Smooth muscle cell (in vitro differentiated cells): ENCODE results near the gene RAB30. TPM values are rescaled to one million over a fixed set of nuclear protein-coding genes. Genes with fewer than 3 reads are reported as not detected.

ENCODE experiments used
- DNase-seq: peaks from one replicate; lab custom pipeline; 2025; ENCODE audit not compliant: unreplicated experiment; lab: John Stamatoyannopoulos, UW
- H2AFZ ChIP-seq: fragments of 200-600 bp; sonication (generic); 2 replicates; pipeline ENCODE4 v1.6.0; 2016; ENCODE audit warnings: antibody characterized with exemption, low read depth, mild to moderate bottlenecking
- H3F3A ChIP-seq: fragments of 200-600 bp; sonication (generic); 2 replicates; pipeline ENCODE4 v1.6.0; 2017; ENCODE audit warnings: antibody characterized with exemption, low read depth
- H3K27ac ChIP-seq: fragments of 200-600 bp; sonication (generic); 2 replicates; pipeline ENCODE4 v1.5.1; 2016; ENCODE audit warnings: low read depth, mild to moderate bottlenecking
- H3K27me3 ChIP-seq: fragments of 200-600 bp; sonication (generic); 2 replicates; pipeline ENCODE4 v1.6.1; 2016; ENCODE audit warnings: low read depth, mild to moderate bottlenecking
- H3K36me3 ChIP-seq: fragments of 200-600 bp; sonication (generic); 2 replicates; pipeline ENCODE4 v1.5.1; 2016; ENCODE audit warnings: low read depth
- H3K4me1 ChIP-seq: fragments of 200-600 bp; sonication (generic); 2 replicates; pipeline ENCODE4 v1.5.1; 2016; ENCODE audit warnings: low read depth
- H3K4me2 ChIP-seq: fragments of 200-600 bp; sonication (generic); 2 replicates; pipeline ENCODE4 v1.6.0; 2016; ENCODE audit warnings: mild to moderate bottlenecking
- H3K4me3 ChIP-seq: fragments of 200-600 bp; sonication (generic); 2 replicates; pipeline ENCODE4 v1.5.1; 2016; ENCODE audit warnings: mild to moderate bottlenecking
- H3K79me2 ChIP-seq: fragments of 200-600 bp; sonication (generic); 2 replicates; pipeline ENCODE4 v1.6.0; 2016; ENCODE audit warnings: low read depth, mild to moderate bottlenecking
- H3K9ac ChIP-seq: fragments of 200-600 bp; sonication (generic); 2 replicates; pipeline ENCODE4 v1.6.0; 2016; ENCODE audit warnings: low read depth
- H3K9me3 ChIP-seq: fragments of 200-600 bp; sonication (generic); replicated peaks from 2 replicates; pipeline ENCODE4 v1.5.1; 2016; ENCODE audit warnings: low read depth
- H4K20me1 ChIP-seq: fragments of 200-600 bp; sonication (generic); 2 replicates; pipeline ENCODE4 v1.6.0; 2016; ENCODE audit warnings: low read depth
- CTCF ChIP-seq: fragments of 200-600 bp; sonication (generic); IDR thresholded peaks from 2 replicates; pipeline ENCODE4 v1.5.1; 2017; ENCODE audit warnings: borderline replicate concordance, mild to moderate bottlenecking, antibody characterized with exemption; ENCODE audit not compliant: insufficient read depth, poor library complexity, severe bottlenecking
- WGBS: methylation state at CpG from one replicate; pipeline ENCODE4 v1.1.7; 2016; ENCODE audit warnings: low lambda C conversion rate; 5-methylcytosine and 5-hydroxymethylcytosine counted together
- polyA plus RNA-seq: library from polyadenylated mRNA; unstranded; fragments of >200 nt; fragmentation: Nextera tagmentation; extraction: Ambion mirVana; gene quantifications from 2 replicates; pipeline ENCODE4 v1.2.1, GENCODE V29; 2016
- total RNA-seq: library from RNA; depleted of rRNA; stranded (reverse); fragments of >200 nt; gene quantifications from 2 replicates; pipeline ENCODE4 v1.2.3, GENCODE V29; 2014

The RAB30 gene
- total and polyA plus RNA-seq, 2 experiments from 2014 or later = 11.2 to 19.6 TPM

- Histone ChIP-seq H3K27me3 (no peaks in the 10 kb centered on the region), H2AFZ (no peak overlapping the region), H3K4me1 (no peaks in the 10 kb centered on the region), H3K27ac (no peak overlapping the region), H3F3A (no peaks in the 10 kb centered on the region), H3K4me2 (no peak overlapping the region), H3K9me3 (no peaks in the 10 kb centered on the region), H4K20me1 (no peaks in the 10 kb centered on the region), H3K79me2 (no peaks in the 10 kb centered on the region), H3K9ac (no peak overlapping the region), H3K36me3 (no peaks in the 10 kb centered on the region), H3K4me3 (no peak overlapping the region)
- WGBS = 95% methylated on average over 2 of the region's 2 CpGs
- no peak for TF ChIP-seq CTCF
- DNase-seq = no peak
Observed at GRCh38 chr11:82939456-82939855, 132.2 kb downstream of the RAB30 start.

GRCh38 chr11:82937554-82937953, 134.1 kb downstream of the RAB30 start:
- Histone ChIP-seq H3K36me3 (no peaks in the 10 kb centered on the region), H3F3A (no peaks in the 10 kb centered on the region), H3K4me1 (no peaks in the 10 kb centered on the region), H4K20me1 (no peaks in the 10 kb centered on the region), H3K4me3 (no peak overlapping the region), H3K9ac (no peak overlapping the region), H2AFZ (no peak overlapping the region), H3K27ac (no peak overlapping the region), H3K79me2 (no peaks in the 10 kb centered on the region), H3K9me3 (no peaks in the 10 kb centered on the region), H3K4me2 (no peak overlapping the region), H3K27me3 (no peaks in the 10 kb centered on the region)
- no peak for DNase-seq
- TF ChIP-seq CTCF = no peak
- WGBS = 90% methylated on average over 2 of the region's 2 CpGs

GRCh38 chr11:82936261-82936660, 135.4 kb downstream of the RAB30 start:
- 92% methylated on average over 3 of the region's 3 CpGs for WGBS
- DNase-seq = no peak
- Histone ChIP-seq H3K27ac (no peak overlapping the region), H3K27me3 (no peaks in the 10 kb centered on the region), H2AFZ (no peak overlapping the region), H3K9ac (no peak overlapping the region), H3F3A (no peaks in the 10 kb centered on the region), H4K20me1 (no peaks in the 10 kb centered on the region), H3K4me1 (no peaks in the 10 kb centered on the region), H3K36me3 (no peaks in the 10 kb centered on the region), H3K4me2 (no peak overlapping the region), H3K9me3 (no peaks in the 10 kb centered on the region), H3K79me2 (no peaks in the 10 kb centered on the region), H3K4me3 (no peak overlapping the region)
- no peak for TF ChIP-seq CTCF

- H3K36me3 ChIP-seq = no peaks in the 10 kb centered on the region
- no peaks in the 10 kb centered on the region for H3K79me2 ChIP-seq
- no peaks in the 10 kb centered on the region for H3K4me1 ChIP-seq
- 95% methylated on average over 1 of the region's 1 CpG for WGBS
- no peak for DNase-seq
- H3K9me3 ChIP-seq = no peaks in the 10 kb centered on the region
- H4K20me1 ChIP-seq = no peaks in the 10 kb centered on the region
- TF ChIP-seq CTCF = no peak
- no peak overlapping the region for H3K9ac ChIP-seq
- H3K27me3 ChIP-seq = no peaks in the 10 kb centered on the region
- H3K4me3 ChIP-seq = no peak overlapping the region
- no peak overlapping the region for H3K4me2 ChIP-seq
- no peak overlapping the region for H2AFZ ChIP-seq
- H3K27ac ChIP-seq = no peak overlapping the region
- no peaks in the 10 kb centered on the region for H3F3A ChIP-seq
Observed at GRCh38 chr11:82932564-82932963, 139.1 kb downstream of the RAB30 start.
